GM12878 (cell line): ENCODE data around the gene TIGAR. TPM values are rescaled to one million over a fixed set of nuclear protein-coding genes. Genes with fewer than 3 reads are reported as not detected.
A peak's percentile ranks its signal among the peaks of the same experiment; 100 is the strongest.

ENCODE experiments used
- ATF7 ChIP-seq: fragments of 450-650 bp; IDR thresholded peaks from 2 replicates; pipeline ENCODE4 v1.6.1; 2016; ENCODE audit warnings: low read depth, mild to moderate bottlenecking
- BACH1 ChIP-seq: fragments of 450-650 bp; IDR thresholded peaks from 2 replicates; pipeline ENCODE4 v1.6.1; 2017; ENCODE audit warnings: mild to moderate bottlenecking, borderline replicate concordance
- BRCA1 ChIP-seq: IDR thresholded peaks from 2 replicates; pipeline ENCODE4 v1.6.1; 2011; ENCODE audit warnings: low read depth, low read length, improper control_type of control experiment
- CREM ChIP-seq: IDR thresholded peaks from 2 replicates; pipeline ENCODE4 v1.6.1; 2014; ENCODE audit warnings: antibody characterized with exemption, low read depth
- IKZF1 ChIP-seq: fragments of 450-650 bp; conservative IDR thresholded peaks from 2 replicates; pipeline ENCODE4 v1.6.1; 2017; ENCODE audit warnings: antibody characterized with exemption, mild to moderate bottlenecking
- MEF2B ChIP-seq: fragments of 450-650 bp; IDR thresholded peaks from 2 replicates; pipeline ENCODE4 v1.6.1; 2018; ENCODE audit warnings: mild to moderate bottlenecking, moderate library complexity; ENCODE audit not compliant: partially characterized antibody, poor library complexity, severe bottlenecking
- NBN ChIP-seq: fragments of 450-650 bp; IDR thresholded peaks from 2 replicates; pipeline ENCODE4 v1.6.1; 2016
- RAD51 ChIP-seq: fragments of 450-650 bp; IDR thresholded peaks from 2 replicates; pipeline ENCODE4 v1.6.1; 2016; ENCODE audit warnings: moderate library complexity, mild to moderate bottlenecking, inconsistent platforms
- RB1 ChIP-seq: fragments of 450-650 bp; formaldehyde crosslinking; IDR thresholded peaks from 2 replicates; pipeline ENCODE4 v1.6.1; 2017; ENCODE audit warnings: mild to moderate bottlenecking, borderline replicate concordance
- SMARCA5 ChIP-seq: fragments of 450-650 bp; IDR thresholded peaks from 2 replicates; pipeline ENCODE4 v1.6.1; 2017; ENCODE audit warnings: mild to moderate bottlenecking
- STAT1 ChIP-seq: fragments of 450-650 bp; conservative IDR thresholded peaks from 2 replicates; pipeline ENCODE4 v1.6.1; 2014; ENCODE audit warnings: antibody characterized with exemption, mild to moderate bottlenecking
- TARDBP ChIP-seq: IDR thresholded peaks from 2 replicates; pipeline ENCODE4 v1.6.1; 2016; ENCODE audit warnings: borderline replicate concordance
- YBX1 ChIP-seq: fragments of 450-650 bp; IDR thresholded peaks from 2 replicates; pipeline ENCODE4 v1.6.1; 2016; ENCODE audit warnings: antibody characterized with exemption
- ZNF217 ChIP-seq: fragments of 450-650 bp; IDR thresholded peaks from 2 replicates; pipeline ENCODE4 v1.6.1; 2017; ENCODE audit warnings: antibody characterized with exemption, mild to moderate bottlenecking
- ZNF24 ChIP-seq: fragments of 450-650 bp; IDR thresholded peaks from 2 replicates; pipeline ENCODE4 v1.6.1; 2017; ENCODE audit warnings: antibody characterized with exemption, mild to moderate bottlenecking
- polyA plus RNA-seq, 11 experiments: library from polyadenylated mRNA; depleted of rRNA in 4 of 11; unstranded in 6 of 11; stranded (reverse) in 5 of 11; fragments of >200 nt; fragmentation: Nextera tagmentation in 4 of 11; fragmentation: Illumina TruSeq in 1 of 11; extraction: Ambion mirVana in 4 of 11; extraction: Trizol in 1 of 11; gene quantifications; 1 replicate in 1 of 11; 2 replicates in 10 of 11; pipeline versions ENCODE4 v1.2.1 to v1.2.3, GENCODE V29; 2011 to 2016; ENCODE audit warnings: inconsistent platforms in 2 of 11, missing spikeins in 2 of 11, low read depth in 1 of 11
- total RNA-seq, 4 experiments: library from RNA; depleted of rRNA in 3 of 4; stranded (reverse); fragments of >200 nt in 3 of 4; fragmentation: Illumina TruSeq in 1 of 4; extraction: Trizol in 1 of 4; gene quantifications; 2 replicates each; pipeline versions ENCODE4 v1.2.1 to v1.2.3, GENCODE V29; 2013 to 2021
- TF ChIP-seq, protein P1 (sequence below): IDR thresholded peaks from 2 replicates; pipeline ENCODE4 v1.6.1; 2012; ENCODE audit warnings: improper control_type of control experiment, low read depth, low read length; ENCODE audit not compliant: insufficient replicate concordance
- TF ChIP-seq, protein P2 (sequence below): IDR thresholded peaks from 2 replicates; pipeline ENCODE4 v1.6.1; 2011; ENCODE audit warnings: low read depth, low read length, improper control_type of control experiment, borderline replicate concordance
- TF ChIP-seq, protein P3 (sequence below): IDR thresholded peaks from 2 replicates; pipeline ENCODE4 v1.6.1; 2011; ENCODE audit warnings: low read depth, mild to moderate bottlenecking, low read length, moderate library complexity, borderline replicate concordance; ENCODE audit errors: extremely low read depth
- TF ChIP-seq, protein P4 (sequence below): IDR thresholded peaks from 2 replicates; pipeline ENCODE4 v1.6.1; 2012; ENCODE audit warnings: mild to moderate bottlenecking, low read depth, low read length

The TIGAR gene
- total and polyA plus RNA-seq, 10 of the 15 experiments (the other 5 are each of a cell fraction or from before 2014, with no cell fraction given), result 7.6 to 45.7 (median 16.5) TPM

DNA sequence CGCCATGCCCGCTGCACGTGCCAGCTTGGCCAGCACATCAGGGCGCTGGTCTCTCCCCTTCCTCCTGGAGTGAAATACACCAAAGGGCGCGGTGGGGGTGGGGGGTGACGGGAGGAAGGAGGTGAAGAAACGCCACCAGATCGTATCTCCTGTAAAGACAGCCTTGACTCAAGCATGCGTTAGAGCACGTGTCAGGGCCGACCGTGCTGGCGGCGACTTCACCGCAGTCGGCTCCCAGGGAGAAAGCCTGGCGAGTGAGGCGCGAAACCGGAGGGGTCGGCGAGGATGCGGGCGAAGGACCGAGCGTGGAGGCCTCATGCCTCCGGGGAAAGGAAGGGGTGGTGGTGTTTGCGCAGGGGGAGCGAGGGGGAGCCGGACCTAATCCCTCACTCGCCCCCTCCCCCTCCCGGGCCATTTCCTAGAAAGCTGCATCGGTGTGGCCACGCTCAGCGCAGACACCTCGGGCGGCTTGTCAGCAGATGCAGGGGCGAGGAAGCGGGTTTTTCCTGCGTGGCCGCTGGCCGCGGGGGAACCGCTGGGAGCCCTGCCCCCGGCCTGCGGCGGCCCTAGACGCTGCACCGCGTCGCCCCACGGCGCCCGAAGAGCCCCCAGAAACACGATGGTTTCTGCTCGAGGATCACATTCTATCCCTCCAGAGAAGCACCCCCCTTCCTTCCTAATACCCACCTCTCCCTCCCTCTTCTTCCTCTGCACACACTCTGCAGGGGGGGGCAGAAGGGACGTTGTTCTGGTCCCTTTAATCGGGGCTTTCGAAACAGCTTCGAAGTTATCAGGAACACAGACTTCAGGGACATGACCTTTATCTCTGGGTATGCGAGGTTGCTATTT lies 48.4 kb upstream of the TIGAR start (continued):
- TF ChIP-seq, protein P1, sequence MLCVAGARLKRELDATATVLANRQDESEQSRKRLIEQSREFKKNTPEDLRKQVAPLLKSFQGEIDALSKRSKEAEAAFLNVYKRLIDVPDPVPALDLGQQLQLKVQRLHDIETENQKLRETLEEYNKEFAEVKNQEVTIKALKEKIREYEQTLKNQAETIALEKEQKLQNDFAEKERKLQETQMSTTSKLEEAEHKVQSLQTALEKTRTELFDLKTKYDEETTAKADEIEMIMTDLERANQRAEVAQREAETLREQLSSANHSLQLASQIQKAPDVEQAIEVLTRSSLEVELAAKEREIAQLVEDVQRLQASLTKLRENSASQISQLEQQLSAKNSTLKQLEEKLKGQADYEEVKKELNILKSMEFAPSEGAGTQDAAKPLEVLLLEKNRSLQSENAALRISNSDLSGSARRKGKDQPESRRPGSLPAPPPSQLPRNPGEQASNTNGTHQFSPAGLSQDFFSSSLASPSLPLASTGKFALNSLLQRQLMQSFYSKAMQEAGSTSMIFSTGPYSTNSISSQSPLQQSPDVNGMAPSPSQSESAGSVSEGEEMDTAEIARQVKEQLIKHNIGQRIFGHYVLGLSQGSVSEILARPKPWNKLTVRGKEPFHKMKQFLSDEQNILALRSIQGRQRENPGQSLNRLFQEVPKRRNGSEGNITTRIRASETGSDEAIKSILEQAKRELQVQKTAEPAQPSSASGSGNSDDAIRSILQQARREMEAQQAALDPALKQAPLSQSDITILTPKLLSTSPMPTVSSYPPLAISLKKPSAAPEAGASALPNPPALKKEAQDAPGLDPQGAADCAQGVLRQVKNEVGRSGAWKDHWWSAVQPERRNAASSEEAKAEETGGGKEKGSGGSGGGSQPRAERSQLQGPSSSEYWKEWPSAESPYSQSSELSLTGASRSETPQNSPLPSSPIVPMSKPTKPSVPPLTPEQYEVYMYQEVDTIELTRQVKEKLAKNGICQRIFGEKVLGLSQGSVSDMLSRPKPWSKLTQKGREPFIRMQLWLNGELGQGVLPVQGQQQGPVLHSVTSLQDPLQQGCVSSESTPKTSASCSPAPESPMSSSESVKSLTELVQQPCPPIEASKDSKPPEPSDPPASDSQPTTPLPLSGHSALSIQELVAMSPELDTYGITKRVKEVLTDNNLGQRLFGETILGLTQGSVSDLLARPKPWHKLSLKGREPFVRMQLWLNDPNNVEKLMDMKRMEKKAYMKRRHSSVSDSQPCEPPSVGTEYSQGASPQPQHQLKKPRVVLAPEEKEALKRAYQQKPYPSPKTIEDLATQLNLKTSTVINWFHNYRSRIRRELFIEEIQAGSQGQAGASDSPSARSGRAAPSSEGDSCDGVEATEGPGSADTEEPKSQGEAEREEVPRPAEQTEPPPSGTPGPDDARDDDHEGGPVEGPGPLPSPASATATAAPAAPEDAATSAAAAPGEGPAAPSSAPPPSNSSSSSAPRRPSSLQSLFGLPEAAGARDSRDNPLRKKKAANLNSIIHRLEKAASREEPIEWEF, result no peak
- TF ChIP-seq IKZF1 (peak; percentile 91), MEF2B (peak; percentile 68), ZNF217 (peak; percentile 45; the same call in 1 of the 2 replicates), TARDBP (no peak), ZNF24 (0 out of 2 replicates have a peak, but pooled peaks have one; percentile 16), ATF7 (no peak), NBN (peak; percentile 78), CREM (no peak), STAT1 (no peak), RB1 (peak; percentile 53; the same call in 1 of the 2 replicates), SMARCA5 (0 out of 2 replicates have a peak, but pooled peaks have one; percentile 32), RAD51 (0 out of 2 replicates have a peak, but pooled peaks have one; percentile 34), YBX1 (no peak), BRCA1 (no peak), BACH1 (peak; percentile 41)
- TF ChIP-seq, protein P2, sequence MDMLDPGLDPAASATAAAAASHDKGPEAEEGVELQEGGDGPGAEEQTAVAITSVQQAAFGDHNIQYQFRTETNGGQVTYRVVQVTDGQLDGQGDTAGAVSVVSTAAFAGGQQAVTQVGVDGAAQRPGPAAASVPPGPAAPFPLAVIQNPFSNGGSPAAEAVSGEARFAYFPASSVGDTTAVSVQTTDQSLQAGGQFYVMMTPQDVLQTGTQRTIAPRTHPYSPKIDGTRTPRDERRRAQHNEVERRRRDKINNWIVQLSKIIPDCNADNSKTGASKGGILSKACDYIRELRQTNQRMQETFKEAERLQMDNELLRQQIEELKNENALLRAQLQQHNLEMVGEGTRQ, result no peak; the same call in 1 of the 2 replicates
- TF ChIP-seq, protein P3, sequence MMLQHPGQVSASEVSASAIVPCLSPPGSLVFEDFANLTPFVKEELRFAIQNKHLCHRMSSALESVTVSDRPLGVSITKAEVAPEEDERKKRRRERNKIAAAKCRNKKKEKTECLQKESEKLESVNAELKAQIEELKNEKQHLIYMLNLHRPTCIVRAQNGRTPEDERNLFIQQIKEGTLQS, result no peak
- TF ChIP-seq, protein P4, sequence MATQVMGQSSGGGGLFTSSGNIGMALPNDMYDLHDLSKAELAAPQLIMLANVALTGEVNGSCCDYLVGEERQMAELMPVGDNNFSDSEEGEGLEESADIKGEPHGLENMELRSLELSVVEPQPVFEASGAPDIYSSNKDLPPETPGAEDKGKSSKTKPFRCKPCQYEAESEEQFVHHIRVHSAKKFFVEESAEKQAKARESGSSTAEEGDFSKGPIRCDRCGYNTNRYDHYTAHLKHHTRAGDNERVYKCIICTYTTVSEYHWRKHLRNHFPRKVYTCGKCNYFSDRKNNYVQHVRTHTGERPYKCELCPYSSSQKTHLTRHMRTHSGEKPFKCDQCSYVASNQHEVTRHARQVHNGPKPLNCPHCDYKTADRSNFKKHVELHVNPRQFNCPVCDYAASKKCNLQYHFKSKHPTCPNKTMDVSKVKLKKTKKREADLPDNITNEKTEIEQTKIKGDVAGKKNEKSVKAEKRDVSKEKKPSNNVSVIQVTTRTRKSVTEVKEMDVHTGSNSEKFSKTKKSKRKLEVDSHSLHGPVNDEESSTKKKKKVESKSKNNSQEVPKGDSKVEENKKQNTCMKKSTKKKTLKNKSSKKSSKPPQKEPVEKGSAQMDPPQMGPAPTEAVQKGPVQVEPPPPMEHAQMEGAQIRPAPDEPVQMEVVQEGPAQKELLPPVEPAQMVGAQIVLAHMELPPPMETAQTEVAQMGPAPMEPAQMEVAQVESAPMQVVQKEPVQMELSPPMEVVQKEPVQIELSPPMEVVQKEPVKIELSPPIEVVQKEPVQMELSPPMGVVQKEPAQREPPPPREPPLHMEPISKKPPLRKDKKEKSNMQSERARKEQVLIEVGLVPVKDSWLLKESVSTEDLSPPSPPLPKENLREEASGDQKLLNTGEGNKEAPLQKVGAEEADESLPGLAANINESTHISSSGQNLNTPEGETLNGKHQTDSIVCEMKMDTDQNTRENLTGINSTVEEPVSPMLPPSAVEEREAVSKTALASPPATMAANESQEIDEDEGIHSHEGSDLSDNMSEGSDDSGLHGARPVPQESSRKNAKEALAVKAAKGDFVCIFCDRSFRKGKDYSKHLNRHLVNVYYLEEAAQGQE, result no peak
